K562 (cell line): ENCODE data around the gene ATP5PD. TPM values are rescaled to one million over a fixed set of nuclear protein-coding genes. Genes with fewer than 3 reads are reported as not detected.

Experiments used
- DMBX1 ChIP-seq: fragments of 250-450 bp; sonication (Bioruptor Pico); IDR thresholded peaks from 2 replicates; pipeline ENCODE4 v1.8.0; 2022; ENCODE audit warnings: inconsistent platforms, mild to moderate bottlenecking, moderate library complexity, borderline replicate concordance
- MYBL2 ChIP-seq, 2 experiments: fragments of 450-650 bp in 1 of 2; sonication (generic) in 1 of 2; formaldehyde crosslinking in 1 of 2; IDR thresholded peaks; 2 replicates each; pipeline versions ENCODE4 v1.6.1 to v1.8.1; 2017 to 2022; ENCODE audit warnings: borderline replicate concordance in 1 of 2, inconsistent platforms in 1 of 2, low read depth in 1 of 2, mild to moderate bottlenecking in 1 of 2, missing genetic modification reagents in 1 of 2, moderate library complexity in 1 of 2
- NRF1 ChIP-seq, 2 experiments: fragments of 450-650 bp; IDR thresholded peaks in 1 of 2; conservative IDR thresholded peaks in 1 of 2; 2 replicates each; pipeline ENCODE4 v1.6.1; 2014; ENCODE audit warnings: mild to moderate bottlenecking in 2 of 2
- PHF8 ChIP-seq: fragments of 200-600 bp; sonication (generic); IDR thresholded peaks from 2 replicates; pipeline ENCODE4 v1.6.1; 2012; ENCODE audit warnings: mixed run types, mild to moderate bottlenecking, inconsistent platforms, low read length, moderate library complexity, borderline replicate concordance
- POLR2G ChIP-seq: fragments of 200-400 bp; formaldehyde crosslinking; IDR thresholded peaks from 2 replicates; pipeline ENCODE4 v1.6.1; 2017; ENCODE audit warnings: low read depth, mild to moderate bottlenecking, antibody characterized with exemption, low read length, moderate library complexity
- PTTG1 ChIP-seq: fragments of 450-650 bp; IDR thresholded peaks from 2 replicates; pipeline ENCODE4 v1.6.1; 2016; ENCODE audit warnings: low read depth, mild to moderate bottlenecking, missing genetic modification characterization, missing compliant biosample characterization
- SNIP1 ChIP-seq: fragments of 450-650 bp; IDR thresholded peaks from 2 replicates; pipeline ENCODE4 v1.7.1; 2017; ENCODE audit warnings: low read depth, mild to moderate bottlenecking
- TFAM ChIP-seq: fragments of 250-450 bp; sonication (Bioruptor Pico); conservative IDR thresholded peaks from 2 replicates; pipeline ENCODE4 v1.5.0; 2021; ENCODE audit warnings: mild to moderate bottlenecking, moderate library complexity
- ZNF217 ChIP-seq: sonication (generic); formaldehyde crosslinking; IDR thresholded peaks from 2 replicates; pipeline ENCODE4 v1.8.0; 2022; ENCODE audit warnings: mild to moderate bottlenecking, missing genetic modification reagents
- ZSCAN32 ChIP-seq: fragments of 450-650 bp; formaldehyde crosslinking; IDR thresholded peaks from 2 replicates; pipeline ENCODE4 v1.4.0; 2020; ENCODE audit warnings: mild to moderate bottlenecking, moderate library complexity
- ZZZ3 ChIP-seq: fragments of 450-650 bp; IDR thresholded peaks from 2 replicates; pipeline ENCODE4 v1.6.1; 2016; ENCODE audit warnings: antibody characterized with exemption, mild to moderate bottlenecking, moderate library complexity
- polyA plus RNA-seq, 8 experiments: library from polyadenylated mRNA; depleted of rRNA in 4 of 8; stranded (reverse) in 5 of 8; unstranded in 3 of 8; fragments of >200 nt; fragmentation: Nextera tagmentation in 2 of 8; fragmentation: Illumina TruSeq in 1 of 8; extraction: Ambion mirVana in 2 of 8; extraction: Trizol in 1 of 8; gene quantifications; 2 replicates each; pipeline versions ENCODE4 v1.2.1 to v1.2.3, GENCODE V29; 2011 to 2014; ENCODE audit warnings: inconsistent platforms in 1 of 8, missing spikeins in 1 of 8
- total RNA-seq, 7 experiments: library from RNA; depleted of rRNA in 6 of 7; stranded (reverse); fragments of >200 nt in 6 of 7; fragmentation: Illumina TruSeq in 2 of 7; extraction: Trizol in 2 of 7; gene quantifications; 2 replicates each; pipeline versions ENCODE4 v1.2.1 to v1.2.3, GENCODE V29; 2011 to 2021; ENCODE audit warnings: low replicate concordance in 1 of 7
- TF ChIP-seq, protein P1 (sequence below): sonication (generic); formaldehyde crosslinking; IDR thresholded peaks from 2 replicates; pipeline ENCODE4 v1.8.1; 2023; ENCODE audit warnings: mild to moderate bottlenecking, missing genetic modification reagents
- TF ChIP-seq, protein P2 (sequence below): fragments of 250-450 bp; sonication (Bioruptor Pico); IDR thresholded peaks from 2 replicates; pipeline ENCODE4 v1.4.0; 2020
- TF ChIP-seq, protein P3 (sequence below), 2 experiments: fragments of 150-350 bp in 1 of 2; IDR thresholded peaks; 2 replicates each; pipeline ENCODE4 v1.6.1; 2012 to 2016; ENCODE audit warnings: low read depth in 2 of 2, low read length in 2 of 2, mild to moderate bottlenecking in 1 of 2, moderate library complexity in 1 of 2

The ATP5PD gene
- total and polyA plus RNA-seq, 9 of the 15 experiments (the other 6 are each of a cell fraction or from before 2014, with no cell fraction given) = 271 to 828 (median 432) TPM

DNA sequence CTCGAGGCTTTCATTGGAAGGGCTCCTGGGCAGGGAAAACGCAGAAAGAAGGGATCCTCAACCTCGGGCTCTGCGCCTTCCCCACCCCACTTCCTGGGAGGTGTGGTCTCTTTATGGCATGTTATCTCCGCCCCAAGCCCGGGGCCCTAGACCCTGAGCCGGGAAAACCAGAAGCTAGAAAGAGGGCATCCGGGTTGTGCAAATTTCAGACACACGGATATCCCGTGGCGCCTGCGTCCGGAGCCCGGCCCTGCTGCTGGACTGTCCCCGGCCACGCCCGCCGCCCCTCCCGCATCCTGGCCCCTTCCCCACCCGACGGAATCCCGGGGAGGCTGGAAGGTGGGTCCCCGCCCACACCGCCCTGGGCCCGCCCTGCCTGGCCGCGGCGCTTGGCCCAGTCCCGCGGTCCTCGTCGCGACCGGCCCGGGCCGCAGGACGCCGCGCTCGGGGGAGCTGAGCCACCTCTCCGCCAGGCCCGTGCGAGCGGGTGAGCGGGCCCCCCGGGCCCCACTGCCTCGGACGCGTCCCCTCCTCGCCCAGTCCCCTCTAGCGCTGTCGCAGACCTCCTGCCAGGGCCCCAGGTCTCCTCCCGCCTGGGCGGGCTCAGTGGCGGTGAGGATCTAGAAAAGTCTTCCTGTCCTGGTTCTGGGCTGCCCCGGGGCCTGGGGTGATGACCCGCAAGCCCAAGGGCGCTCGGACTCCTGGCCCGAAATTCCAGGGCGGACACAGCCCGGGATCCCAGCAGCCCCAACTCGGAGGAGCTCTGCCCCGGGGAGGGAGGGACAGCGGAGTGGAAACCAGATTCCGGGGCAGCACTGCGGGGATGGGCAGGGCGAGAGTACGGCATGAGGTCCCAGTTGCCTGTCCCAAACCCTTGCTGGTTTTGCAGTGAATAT, 41.0 kb upstream of the ATP5PD start, which contains the start of gene SLC16A5 (continued):
- peak; percentile 85 to 87 for TF ChIP-seq NRF1 (conservative IDR thresholded peaks at IDR 0.05 in 1 of 2, IDR thresholded peaks at IDR 0.05 in 1 of 2)
- TF ChIP-seq PHF8 = peak; percentile 42; the same call in 1 of the 2 replicates
- no peak for TF ChIP-seq ZNF217 (CRISPR knock-in tag)
- TF ChIP-seq DMBX1 (CRISPR knock-in tag) = peak; percentile 78; the same call in 1 of the 2 replicates
- TF ChIP-seq ZSCAN32 (CRISPR knock-in tag) = no peak
- TF ChIP-seq, protein P1, sequence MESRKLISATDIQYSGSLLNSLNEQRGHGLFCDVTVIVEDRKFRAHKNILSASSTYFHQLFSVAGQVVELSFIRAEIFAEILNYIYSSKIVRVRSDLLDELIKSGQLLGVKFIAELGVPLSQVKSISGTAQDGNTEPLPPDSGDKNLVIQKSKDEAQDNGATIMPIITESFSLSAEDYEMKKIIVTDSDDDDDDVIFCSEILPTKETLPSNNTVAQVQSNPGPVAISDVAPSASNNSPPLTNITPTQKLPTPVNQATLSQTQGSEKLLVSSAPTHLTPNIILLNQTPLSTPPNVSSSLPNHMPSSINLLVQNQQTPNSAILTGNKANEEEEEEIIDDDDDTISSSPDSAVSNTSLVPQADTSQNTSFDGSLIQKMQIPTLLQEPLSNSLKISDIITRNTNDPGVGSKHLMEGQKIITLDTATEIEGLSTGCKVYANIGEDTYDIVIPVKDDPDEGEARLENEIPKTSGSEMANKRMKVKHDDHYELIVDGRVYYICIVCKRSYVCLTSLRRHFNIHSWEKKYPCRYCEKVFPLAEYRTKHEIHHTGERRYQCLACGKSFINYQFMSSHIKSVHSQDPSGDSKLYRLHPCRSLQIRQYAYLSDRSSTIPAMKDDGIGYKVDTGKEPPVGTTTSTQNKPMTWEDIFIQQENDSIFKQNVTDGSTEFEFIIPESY (CRISPR knock-in tag) = peak; percentile 94
- no peak for TF ChIP-seq TFAM (CRISPR knock-in tag)
- TF ChIP-seq PTTG1 (tag) = no peak
- TF ChIP-seq, protein P2, sequence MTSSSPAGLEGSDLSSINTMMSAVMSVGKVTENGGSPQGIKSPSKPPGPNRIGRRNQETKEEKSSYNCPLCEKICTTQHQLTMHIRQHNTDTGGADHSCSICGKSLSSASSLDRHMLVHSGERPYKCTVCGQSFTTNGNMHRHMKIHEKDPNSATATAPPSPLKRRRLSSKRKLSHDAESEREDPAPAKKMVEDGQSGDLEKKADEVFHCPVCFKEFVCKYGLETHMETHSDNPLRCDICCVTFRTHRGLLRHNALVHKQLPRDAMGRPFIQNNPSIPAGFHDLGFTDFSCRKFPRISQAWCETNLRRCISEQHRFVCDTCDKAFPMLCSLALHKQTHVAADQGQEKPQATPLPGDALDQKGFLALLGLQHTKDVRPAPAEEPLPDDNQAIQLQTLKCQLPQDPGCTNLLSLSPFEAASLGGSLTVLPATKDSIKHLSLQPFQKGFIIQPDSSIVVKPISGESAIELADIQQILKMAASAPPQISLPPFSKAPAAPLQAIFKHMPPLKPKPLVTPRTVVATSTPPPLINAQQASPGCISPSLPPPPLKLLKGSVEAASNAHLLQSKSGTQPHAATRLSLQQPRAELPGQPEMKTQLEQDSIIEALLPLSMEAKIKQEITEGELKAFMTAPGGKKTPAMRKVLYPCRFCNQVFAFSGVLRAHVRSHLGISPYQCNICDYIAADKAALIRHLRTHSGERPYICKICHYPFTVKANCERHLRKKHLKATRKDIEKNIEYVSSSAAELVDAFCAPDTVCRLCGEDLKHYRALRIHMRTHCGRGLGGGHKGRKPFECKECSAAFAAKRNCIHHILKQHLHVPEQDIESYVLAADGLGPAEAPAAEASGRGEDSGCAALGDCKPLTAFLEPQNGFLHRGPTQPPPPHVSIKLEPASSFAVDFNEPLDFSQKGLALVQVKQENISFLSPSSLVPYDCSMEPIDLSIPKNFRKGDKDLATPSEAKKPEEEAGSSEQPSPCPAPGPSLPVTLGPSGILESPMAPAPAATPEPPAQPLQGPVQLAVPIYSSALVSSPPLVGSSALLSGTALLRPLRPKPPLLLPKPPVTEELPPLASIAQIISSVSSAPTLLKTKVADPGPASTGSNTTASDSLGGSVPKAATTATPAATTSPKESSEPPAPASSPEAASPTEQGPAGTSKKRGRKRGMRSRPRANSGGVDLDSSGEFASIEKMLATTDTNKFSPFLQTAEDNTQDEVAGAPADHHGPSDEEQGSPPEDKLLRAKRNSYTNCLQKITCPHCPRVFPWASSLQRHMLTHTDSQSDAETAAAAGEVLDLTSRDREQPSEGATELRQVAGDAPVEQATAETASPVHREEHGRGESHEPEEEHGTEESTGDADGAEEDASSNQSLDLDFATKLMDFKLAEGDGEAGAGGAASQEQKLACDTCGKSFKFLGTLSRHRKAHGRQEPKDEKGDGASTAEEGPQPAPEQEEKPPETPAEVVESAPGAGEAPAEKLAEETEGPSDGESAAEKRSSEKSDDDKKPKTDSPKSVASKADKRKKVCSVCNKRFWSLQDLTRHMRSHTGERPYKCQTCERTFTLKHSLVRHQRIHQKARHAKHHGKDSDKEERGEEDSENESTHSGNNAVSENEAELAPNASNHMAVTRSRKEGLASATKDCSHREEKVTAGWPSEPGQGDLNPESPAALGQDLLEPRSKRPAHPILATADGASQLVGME (CRISPR knock-in tag) = no peak
- TF ChIP-seq SNIP1 = no peak
- TF ChIP-seq, protein P3, sequence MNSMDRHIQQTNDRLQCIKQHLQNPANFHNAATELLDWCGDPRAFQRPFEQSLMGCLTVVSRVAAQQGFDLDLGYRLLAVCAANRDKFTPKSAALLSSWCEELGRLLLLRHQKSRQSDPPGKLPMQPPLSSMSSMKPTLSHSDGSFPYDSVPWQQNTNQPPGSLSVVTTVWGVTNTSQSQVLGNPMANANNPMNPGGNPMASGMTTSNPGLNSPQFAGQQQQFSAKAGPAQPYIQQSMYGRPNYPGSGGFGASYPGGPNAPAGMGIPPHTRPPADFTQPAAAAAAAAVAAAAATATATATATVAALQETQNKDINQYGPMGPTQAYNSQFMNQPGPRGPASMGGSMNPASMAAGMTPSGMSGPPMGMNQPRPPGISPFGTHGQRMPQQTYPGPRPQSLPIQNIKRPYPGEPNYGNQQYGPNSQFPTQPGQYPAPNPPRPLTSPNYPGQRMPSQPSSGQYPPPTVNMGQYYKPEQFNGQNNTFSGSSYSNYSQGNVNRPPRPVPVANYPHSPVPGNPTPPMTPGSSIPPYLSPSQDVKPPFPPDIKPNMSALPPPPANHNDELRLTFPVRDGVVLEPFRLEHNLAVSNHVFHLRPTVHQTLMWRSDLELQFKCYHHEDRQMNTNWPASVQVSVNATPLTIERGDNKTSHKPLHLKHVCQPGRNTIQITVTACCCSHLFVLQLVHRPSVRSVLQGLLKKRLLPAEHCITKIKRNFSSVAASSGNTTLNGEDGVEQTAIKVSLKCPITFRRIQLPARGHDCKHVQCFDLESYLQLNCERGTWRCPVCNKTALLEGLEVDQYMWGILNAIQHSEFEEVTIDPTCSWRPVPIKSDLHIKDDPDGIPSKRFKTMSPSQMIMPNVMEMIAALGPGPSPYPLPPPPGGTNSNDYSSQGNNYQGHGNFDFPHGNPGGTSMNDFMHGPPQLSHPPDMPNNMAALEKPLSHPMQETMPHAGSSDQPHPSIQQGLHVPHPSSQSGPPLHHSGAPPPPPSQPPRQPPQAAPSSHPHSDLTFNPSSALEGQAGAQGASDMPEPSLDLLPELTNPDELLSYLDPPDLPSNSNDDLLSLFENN (IDR thresholded peaks at IDR 0.05; ENCODE audit: low read depth in 2 of 2, low read length in 2 of 2) = no peak
- peak; percentile 79 for TF ChIP-seq POLR2G
- TF ChIP-seq ZZZ3 = no peak
- no peak for TF ChIP-seq MYBL2 (IDR thresholded peaks at IDR 0.05; ENCODE audit: low read depth)
- TF ChIP-seq MYBL2 (CRISPR knock-in tag; IDR thresholded peaks at IDR 0.05; ENCODE audit: borderline replicate concordance) = no peak
